ENCODE results near the gene GEMIN7.

Gene GEMIN7

DNA sequence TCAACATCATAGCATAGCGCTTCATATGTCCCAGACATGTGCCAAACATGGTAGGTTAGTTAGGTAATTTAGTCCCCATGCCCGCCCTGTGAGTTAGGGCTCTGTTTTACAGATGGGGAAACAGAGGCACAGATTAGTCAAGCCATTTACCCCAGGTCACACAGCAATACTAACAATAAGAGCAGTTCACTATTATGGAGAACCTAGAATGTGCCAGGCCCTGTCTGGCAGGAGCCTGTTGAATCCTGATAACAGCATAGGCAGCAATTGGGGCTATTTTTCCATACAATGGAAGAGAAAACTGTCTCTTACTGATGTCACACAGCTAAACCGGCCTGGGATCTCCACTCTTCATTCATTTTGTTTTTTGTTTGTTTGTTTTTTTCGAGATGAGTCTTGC, 7.4 kb downstream of the GEMIN7 start:
- Histone ChIP-seq H3K27ac (no peak overlapping the region), H3K9ac (no peak overlapping the region), H3K9me3 (ENCODE audit: control insufficient read depth, low read length) (no peaks in the 10 kb centered on the region), H2AFZ (no peak overlapping the region), H3K79me2 (peaks cover 14% of the 10 kb centered on the region), H3K4me1 (peaks cover 5% of the 10 kb centered on the region), H3K4me3 (ENCODE audit: low read depth, low read length) (no peak overlapping the region), H3K4me2 (ENCODE audit: low read length) (no peak overlapping the region), H3K36me3 (ENCODE audit: control insufficient read depth, insufficient read depth, low read length) (no peaks in the 10 kb centered on the region), H3K27me3 (ENCODE audit: control insufficient read depth, insufficient read depth, low read length) (no peaks in the 10 kb centered on the region)
- TF ChIP-seq, protein P1, sequence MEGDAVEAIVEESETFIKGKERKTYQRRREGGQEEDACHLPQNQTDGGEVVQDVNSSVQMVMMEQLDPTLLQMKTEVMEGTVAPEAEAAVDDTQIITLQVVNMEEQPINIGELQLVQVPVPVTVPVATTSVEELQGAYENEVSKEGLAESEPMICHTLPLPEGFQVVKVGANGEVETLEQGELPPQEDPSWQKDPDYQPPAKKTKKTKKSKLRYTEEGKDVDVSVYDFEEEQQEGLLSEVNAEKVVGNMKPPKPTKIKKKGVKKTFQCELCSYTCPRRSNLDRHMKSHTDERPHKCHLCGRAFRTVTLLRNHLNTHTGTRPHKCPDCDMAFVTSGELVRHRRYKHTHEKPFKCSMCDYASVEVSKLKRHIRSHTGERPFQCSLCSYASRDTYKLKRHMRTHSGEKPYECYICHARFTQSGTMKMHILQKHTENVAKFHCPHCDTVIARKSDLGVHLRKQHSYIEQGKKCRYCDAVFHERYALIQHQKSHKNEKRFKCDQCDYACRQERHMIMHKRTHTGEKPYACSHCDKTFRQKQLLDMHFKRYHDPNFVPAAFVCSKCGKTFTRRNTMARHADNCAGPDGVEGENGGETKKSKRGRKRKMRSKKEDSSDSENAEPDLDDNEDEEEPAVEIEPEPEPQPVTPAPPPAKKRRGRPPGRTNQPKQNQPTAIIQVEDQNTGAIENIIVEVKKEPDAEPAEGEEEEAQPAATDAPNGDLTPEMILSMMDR (IDR thresholded peaks at IDR 0.05) = no peak

GRCh38 chr19:45087531-45087930, 8.5 kb downstream of the GEMIN7 start:
- Histone ChIP-seq H3K79me2 (peaks cover 7% of the 10 kb centered on the region), H3K4me3 (ENCODE audit: low read depth, low read length) (no peak overlapping the region), H3K9me3 (ENCODE audit: control insufficient read depth, low read length) (no peaks in the 10 kb centered on the region), H3K27me3 (ENCODE audit: control insufficient read depth, insufficient read depth, low read length) (no peaks in the 10 kb centered on the region), H3K27ac (no peak overlapping the region), H3K36me3 (ENCODE audit: control insufficient read depth, insufficient read depth, low read length) (no peaks in the 10 kb centered on the region), H3K4me1 (peaks cover 5% of the 10 kb centered on the region), H3K4me2 (ENCODE audit: low read length) (no peak overlapping the region), H3K9ac (no peak overlapping the region), H2AFZ (no peak overlapping the region)
- TF ChIP-seq, protein P1 (IDR thresholded peaks at IDR 0.05) = no peak

DNA sequence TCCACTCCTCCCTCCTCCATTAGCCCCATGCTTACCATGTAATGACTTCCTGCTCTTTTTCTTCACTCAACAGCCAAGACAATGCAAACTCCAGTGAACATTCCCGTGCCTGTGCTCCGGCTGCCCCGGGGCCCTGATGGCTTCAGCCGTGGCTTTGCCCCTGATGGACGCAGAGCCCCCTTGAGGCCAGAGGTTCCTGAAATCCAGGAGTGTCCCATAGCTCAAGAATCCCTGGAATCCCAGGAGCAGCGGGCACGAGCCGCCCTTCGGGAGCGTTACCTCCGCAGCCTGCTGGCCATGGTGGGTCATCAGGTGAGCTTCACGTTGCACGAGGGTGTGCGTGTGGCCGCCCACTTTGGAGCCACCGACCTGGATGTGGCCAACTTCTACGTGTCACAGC, 11.0 kb downstream of the GEMIN7 start:
- Histone ChIP-seq H3K27me3 (ENCODE audit: control insufficient read depth, insufficient read depth, low read length) (no peaks in the 10 kb centered on the region), H3K79me2 (peaks cover 26% of the 10 kb centered on the region), H3K4me1 (peaks cover 10% of the 10 kb centered on the region), H3K4me2 (ENCODE audit: low read length) (no peak overlapping the region), H3K9ac (no peak overlapping the region), H3K9me3 (ENCODE audit: control insufficient read depth, low read length) (no peaks in the 10 kb centered on the region), H3K36me3 (ENCODE audit: control insufficient read depth, insufficient read depth, low read length) (no peaks in the 10 kb centered on the region), H3K4me3 (ENCODE audit: low read depth, low read length) (no peak overlapping the region), H2AFZ (no peak overlapping the region), H3K27ac (no peak overlapping the region)
- TF ChIP-seq, protein P1 (IDR thresholded peaks at IDR 0.05) = no peak

DNA sequence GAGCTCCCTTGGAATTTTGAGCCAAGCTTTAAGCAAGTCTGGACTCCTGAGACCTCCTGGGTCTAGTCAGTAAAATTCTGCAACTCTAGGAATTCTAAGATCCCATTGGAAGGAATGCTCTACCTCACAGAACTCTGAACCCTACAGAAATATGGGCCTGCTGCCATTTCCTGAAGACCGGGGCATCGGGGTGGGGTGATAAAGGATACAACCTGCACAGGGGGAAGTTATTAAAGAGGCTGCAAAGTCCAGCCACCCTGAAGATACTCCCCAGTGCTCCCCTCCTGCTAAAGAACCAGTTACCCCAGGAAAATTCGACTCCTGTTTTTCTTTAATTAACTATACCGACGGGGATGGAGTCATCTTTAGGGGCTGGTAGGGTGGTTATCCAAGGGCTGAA, 11.5 kb downstream of the GEMIN7 start:
- Histone ChIP-seq H3K9ac (no peak overlapping the region), H3K79me2 (peaks cover 29% of the 10 kb centered on the region), H3K27me3 (ENCODE audit: control insufficient read depth, insufficient read depth, low read length) (no peaks in the 10 kb centered on the region), H3K27ac (peak overlapping the region; percentile 84), H3K4me2 (ENCODE audit: low read length) (peak overlapping the region; percentile 98), H2AFZ (peak overlapping the region; percentile 90), H3K4me3 (ENCODE audit: low read depth, low read length) (peak overlapping the region; percentile 88), H3K9me3 (ENCODE audit: control insufficient read depth, low read length) (no peaks in the 10 kb centered on the region), H3K4me1 (peaks cover 12% of the 10 kb centered on the region), H3K36me3 (ENCODE audit: control insufficient read depth, insufficient read depth, low read length) (no peaks in the 10 kb centered on the region)
- TF ChIP-seq, protein P1 (IDR thresholded peaks at IDR 0.05) = no peak

All from parathyroid adenoma (tissue), 2 donors.